Eye (tissue), 1 donor: ENCODE results near the gene SVEP1.
"Not testable (repeated sequence)": the region's sequence is repeated elsewhere in the genome, so short reads cannot be mapped to it uniquely, and the experiment has no call there.

ENCODE experiments used
- DNase-seq: peaks from one replicate; pipeline ENCODE4 v3.0.0-alpha.2; 2015

The SVEP1 gene

DNA sequence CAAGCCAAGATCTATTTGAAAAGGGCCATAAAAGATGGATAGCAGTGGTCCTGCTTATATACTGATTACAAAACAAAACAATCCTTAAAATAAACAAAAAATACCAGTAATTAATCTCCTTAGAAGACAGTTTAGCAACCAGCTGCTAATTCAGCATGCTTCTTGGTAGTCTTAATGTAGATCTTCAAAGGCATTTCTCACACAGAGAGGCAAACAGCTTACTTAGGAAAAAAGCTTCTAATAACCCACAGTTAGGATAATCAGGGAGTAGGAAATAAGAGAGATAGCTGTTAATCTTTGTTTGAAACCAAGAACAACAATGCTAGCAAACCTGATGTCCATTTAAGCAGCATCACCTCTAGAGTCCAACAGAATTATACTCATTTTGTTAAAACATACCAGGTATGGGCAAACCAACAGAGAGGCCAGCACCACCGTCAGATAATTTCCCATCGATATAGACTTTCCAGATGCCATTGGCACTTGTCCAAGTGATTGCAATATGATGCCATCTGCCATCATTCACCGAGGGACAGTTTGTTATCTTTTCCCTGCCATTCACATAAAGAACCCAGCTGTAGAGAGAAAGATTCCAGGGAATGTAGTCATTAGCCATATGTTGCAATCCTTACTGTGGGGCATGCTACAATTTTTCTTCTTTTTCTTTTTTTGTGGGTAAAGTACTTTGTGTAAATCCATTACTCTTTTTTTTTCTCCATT lies 136.2 kb downstream of the SVEP1 start:
- no peak for DNase-seq

DNA sequence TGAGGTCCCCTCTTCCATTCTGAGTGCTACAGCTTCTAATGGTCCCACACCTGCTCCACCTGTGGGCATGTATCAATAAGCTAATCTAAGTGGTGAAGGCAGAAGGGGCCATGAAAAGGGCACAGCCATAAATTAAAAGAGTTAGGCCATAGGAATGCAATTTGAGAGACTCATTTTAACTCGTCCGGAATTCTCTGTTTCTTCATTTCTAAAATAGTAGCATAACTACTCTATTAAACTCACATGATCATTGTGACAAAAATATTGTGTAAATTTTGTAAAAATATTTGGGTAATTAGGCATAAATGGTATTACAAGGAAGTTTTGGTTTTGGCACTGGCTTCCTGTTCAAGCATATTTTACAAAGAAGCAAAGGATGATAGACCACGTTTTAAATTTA lies 138.7 kb downstream of the SVEP1 start:
- no peak for DNase-seq

DNA sequence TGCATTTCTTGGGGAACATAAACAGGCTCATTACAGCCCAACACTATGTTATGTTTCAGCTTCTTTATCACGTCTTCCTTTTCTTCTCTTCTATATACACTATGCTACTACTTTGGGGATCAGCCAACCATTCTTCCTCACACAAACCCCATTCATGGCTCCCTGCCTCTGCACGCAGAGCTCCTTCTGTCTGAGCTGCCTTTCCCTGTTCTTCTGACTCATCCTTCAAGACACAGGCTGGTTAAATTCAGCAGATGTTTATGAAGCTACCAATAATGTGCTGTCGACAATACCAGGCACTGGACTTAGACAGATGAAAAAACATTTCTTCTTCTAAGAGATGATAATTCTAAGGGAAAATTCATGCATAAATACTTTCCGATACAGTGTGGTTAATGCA lies 139.4 kb downstream of the SVEP1 start:
- DNase-seq: no peak

DNA sequence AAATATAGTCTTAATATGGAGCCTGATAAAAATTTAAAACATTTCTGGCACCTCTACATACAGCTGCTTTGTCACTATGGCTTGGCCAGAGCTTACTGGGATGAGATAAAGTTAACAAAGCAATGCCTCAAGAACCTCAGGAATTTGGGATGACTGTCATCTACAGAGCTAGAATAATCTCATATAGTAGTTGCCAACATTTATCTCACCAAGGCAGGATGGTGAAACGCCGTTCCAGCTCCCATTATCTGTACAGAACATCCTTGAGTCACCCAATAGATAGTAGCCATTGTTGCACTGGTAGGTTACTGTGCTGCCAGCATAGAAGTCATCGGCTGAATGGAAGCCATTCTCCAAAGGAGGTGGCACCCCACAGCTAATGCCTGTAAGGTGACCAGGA lies 147.3 kb downstream of the SVEP1 start:
- no peak for DNase-seq

DNA sequence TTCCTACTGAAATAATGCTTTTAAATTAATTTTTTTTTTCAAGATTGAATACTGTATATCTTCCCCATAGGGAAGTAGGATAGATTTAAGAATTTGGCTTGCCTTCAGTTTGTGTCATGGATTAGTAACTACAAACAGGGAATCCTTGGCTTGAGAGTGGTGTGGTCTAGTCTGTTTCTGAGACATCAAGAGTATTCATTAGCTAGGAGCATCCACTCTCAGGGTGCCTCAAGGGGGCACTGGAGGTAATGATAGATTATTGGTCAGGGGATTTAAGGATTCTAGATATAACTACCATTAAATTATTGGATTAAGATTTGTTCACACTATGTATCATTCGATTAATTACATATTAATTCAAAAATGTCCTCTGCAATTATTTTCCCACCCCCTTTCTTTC lies 150.1 kb downstream of the SVEP1 start:
- DNase-seq: no peak

DNA sequence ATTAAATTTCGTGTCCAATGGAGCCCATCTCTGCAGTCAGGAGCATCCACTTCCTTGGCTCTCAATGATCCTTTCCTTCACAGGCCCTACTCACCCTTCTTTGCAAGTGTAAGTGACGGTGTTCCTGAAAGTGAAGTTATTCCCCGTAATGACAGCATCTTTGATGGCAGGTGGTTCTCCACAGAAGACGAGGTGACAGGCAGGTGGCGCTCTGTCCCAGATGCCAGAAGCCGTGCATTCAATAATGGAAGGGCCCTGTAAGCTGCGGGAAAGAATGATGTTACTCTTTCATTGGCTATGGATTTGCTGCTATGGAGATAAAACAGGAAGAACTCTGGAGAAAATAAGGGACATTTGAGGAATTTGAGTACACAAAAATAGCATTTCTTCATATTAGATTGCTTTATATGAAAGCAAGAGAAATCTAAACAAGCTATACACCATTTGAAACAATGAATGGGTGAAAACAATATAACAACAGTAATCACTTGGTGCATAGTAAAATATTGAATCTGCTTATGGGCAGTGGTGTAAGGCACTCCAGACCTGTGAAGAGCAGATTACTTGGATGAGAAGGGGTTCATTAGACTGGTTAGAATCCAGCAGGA lies 151.9 kb downstream of the SVEP1 start:
- DNase-seq: peak; percentile 46

DNA sequence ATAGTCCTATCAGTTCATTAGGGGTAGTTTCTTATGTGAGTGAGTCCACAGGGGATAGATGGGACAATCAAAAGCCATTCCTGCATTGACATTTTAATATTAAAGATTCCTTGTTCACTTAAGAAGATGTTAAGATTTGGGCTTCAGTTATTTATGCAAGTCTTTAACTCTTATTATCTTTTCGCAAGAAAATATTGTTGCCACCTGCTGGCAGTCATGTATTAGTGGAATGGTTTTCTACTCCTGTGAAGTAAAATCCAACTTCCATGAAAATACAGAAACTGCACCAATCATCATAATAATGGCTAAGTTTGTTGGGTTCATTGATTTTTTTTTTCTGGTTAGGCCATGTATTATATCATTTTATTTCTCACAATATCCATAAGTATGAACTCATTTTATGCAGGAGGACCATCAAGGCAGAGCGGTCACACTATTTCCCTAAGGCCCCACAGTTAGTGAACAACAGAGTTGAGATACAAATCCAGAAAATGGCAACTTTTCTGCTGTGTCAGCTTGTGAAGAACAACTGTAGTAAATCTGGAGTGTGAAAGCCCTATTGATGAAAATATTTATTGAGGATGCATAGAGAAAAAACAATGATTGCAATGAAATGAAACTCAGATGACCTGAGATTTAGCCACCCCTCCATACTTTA lies 153.4 kb downstream of the SVEP1 start:
- DNase-seq: no peak

DNA sequence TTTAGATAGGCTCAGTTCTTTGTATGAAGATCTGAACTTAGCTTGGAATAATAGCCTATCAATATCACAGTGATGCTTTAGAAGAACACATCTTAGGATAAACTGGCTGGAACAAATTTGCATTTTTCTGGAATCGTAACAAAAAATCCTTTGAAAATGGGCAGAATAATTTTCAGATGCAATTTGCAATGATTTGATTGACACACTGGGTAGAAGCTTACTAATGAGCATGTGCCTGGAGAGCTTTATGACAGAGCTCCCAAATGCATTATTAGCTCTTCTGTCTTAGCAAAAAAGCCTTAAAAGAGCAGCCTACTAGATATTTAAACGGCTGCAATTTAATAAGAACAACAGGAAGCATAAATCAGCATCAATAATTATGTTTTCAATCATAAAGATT lies 165.1 kb downstream of the SVEP1 start:
- DNase-seq: no peak

DNA sequence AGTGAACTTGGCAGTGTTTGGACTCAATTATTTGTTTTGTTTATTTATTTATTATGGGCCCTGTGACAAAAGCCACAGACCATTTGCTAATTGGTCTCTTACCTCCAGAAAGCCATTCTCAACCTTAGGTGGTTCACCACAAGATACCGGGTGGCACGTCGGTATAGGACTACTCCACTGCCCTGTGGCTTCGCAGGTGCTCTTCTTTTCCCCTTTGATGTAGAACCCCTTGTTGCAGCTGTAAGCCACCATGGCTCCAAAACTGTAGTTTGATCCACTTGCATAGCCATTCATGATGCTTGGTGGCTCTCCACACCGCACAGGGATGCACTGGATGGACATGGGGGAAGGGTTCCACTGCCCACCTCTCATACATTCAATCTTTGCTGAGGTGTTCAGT lies 168.6 kb downstream of the SVEP1 start:
- no peak for DNase-seq

DNA sequence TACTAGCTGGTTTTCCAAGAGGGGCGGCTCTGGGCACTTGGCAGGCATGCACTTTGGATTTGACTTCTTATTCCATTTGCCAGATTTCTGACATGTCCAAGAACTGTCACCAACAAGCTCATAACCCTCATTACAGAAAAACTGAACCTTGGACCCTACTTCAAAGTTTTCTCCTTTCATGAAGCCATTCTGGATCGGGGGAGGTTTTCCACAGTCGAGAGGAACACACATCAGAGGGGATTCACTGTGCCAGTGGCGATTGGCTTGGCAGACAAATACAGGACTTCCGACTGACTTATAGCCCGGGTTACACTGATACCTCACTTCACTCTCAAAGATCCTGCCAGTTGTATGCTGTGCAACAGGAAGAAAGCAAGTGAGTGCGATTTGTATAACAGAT lies 170.9 kb downstream of the SVEP1 start:
- no peak for DNase-seq

DNA sequence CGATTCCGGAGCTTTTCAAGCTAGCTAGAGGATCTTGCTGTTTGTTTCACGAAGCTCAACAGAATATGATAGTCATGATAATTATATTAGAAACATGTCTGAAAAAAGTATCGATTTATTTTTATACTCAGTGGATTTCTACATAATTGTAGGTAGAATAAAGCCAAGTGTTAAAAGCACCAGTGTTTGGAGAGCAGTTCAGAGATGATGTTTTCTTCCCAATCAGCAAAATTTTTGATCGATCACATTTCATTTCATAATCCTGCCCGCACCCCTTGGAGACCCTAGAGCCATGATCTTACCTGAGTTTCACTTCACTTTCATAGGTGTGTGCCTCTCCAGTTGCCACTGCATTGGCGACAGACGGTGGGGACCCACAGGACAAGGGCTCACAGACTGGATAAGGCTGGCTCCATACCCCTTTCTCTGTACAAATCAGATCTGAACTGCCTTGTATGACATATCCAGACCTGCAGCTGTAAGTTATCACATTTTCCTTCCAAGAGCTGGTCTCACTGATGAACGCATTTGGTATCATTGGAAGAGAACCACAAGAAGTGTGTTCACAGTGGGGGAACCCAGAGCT lies 173.6 kb downstream of the SVEP1 start:
- DNase-seq: no peak

DNA sequence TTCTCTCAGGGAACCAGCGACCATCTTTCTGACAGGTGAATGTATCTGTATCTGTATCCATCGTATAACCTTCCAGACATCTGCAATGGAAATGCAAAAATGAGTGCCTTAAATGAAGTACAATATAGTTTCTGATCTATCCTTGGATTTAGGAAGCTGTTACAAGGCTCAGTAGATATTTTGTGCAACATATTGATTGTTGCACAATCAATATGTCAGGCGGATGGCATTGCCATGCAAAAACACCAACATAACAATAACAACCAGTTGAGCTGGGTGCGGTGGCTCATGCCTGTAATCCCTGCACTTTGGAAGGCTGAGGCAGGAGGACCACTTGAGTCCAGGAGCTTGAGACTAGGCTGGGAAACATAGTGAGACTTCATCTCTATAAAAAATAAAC lies 175.1 kb downstream of the SVEP1 start:
- no peak for DNase-seq

DNA sequence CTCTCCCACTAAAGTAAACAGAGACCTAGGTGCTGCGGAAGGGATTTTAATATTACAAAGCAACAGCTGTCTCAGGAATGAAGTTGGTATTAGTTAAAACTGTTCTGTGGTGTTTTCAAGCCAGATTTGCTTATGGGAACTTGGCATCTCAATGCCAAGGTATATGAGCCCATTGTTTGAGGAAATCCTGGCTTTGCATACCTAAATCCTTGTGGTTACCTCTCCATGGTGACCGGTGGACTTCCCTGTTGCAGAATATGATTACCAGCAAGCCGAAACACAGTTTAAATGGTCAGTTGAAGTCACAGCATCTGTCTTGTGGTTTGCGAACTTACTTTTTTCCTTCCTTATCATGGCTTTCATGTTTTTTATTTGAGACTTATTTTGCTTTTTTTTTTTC lies 179.6 kb downstream of the SVEP1 start:
- no peak for DNase-seq

DNA sequence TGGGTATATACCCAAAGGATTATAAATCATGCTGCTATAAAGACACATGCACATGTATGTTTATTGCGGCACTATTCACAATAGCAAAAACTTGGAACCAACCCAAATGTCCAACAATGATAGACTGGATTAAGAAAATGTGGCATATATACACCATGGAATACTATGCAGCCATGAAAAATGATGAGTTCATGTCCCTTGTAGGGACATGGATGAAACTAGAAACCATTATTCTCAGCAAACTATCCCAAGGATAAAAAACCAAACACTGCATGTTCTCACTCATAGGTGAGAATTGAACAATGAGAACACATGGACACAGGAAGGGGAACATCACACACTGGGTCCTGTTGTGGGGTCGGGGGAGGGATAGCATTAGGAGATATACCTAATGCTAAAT lies 180.5 kb downstream of the SVEP1 start:
- DNase-seq: not testable (repeated sequence)

DNA sequence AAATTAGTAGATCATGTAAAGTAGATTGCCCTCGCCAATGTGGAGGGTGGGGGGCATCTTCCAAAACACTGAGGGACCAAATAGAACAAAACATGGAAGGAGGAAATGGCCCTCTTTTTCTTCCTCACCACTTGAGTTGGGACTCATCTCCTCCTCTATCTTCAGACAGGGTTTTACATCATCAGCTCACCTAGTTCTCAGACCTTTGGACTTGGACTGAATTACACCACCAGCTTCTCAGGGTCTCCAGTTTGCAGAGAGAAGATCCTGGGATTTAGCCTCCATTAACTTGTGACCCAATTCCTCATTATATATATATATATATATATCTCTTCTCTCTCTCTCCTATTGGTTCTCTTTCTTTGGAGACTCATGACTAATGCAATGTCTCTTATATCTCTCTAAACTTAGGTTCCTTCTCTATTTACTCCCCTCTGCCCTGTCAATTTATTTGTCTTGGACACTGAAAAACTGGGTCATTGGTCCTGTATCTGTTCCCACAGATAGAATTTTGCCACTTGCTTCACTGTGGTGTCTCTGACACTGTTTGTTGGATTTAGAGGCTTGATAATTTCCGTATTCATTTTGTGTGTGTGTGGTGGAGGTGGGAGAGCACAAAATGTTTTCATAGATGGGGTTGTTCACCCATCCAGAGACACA lies 187.6 kb downstream of the SVEP1 start:
- no peak for DNase-seq

DNA sequence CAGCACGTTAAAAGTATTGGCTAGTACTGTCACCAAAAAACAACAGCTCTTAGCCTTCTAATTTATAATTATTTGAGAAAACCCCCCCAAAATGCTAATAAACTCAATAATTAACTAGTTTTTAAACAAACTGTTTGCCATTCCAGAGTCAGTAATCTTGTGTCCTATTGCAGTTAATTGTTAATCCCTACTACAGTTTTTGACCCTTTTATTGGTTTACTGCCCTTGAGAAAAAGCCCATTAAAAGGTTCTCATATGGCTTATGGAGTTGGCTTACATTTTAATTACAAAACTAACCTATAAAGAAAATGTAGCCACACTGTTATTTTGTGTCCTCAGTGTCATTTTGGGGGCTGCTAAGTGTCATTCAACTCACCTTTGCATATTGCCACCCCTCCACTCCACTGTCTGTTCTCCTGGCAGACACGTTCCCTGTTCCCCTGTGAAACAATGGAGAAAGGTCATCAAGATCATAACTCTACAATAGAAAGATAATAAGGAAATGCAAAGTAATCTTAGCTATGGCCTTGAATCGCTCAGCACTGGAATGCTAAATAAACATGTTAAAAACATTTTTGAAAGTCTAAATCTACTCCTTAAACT lies 190.3 kb downstream of the SVEP1 start:
- DNase-seq: no peak

DNA sequence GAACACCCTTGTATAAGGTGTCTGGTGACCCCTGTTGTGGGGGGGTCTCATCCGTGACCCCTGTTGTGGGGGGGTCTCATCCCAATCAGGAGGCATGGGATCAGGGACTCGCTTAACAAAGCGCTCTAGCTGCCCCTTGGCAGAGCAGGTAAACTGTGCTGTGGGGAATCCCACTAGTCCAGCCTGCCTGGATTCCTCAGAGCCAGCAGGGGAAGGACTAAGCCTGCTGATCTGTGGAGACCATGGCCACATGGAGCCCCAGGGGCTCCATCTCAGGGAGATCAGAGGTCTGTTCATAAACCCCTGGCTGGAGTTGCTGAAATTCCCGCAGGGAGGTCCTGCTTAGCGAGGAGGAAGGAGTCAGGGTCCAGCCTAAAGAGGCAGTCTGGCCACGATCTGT lies 196.1 kb downstream of the SVEP1 start:
- no peak for DNase-seq

DNA sequence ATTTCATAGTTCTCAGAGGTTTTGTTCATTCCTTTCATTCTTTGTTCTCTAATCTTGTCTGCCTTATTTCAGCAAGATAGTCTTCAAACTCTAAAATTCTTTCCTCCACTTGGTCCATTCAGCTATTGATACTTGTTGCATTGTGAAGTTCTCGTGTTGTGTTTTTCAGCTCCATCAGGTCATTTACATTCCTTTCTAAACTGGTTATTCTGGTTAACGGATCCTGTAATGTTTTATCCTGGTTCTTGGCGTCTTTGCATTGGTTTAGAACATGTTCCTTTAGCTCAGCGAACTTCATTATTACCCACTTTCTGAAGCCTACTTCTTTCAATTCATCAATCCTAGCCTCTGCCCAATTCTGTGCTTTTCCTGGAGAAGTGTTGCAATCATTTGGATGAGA lies 196.8 kb downstream of the SVEP1 start:
- no peak for DNase-seq

DNA sequence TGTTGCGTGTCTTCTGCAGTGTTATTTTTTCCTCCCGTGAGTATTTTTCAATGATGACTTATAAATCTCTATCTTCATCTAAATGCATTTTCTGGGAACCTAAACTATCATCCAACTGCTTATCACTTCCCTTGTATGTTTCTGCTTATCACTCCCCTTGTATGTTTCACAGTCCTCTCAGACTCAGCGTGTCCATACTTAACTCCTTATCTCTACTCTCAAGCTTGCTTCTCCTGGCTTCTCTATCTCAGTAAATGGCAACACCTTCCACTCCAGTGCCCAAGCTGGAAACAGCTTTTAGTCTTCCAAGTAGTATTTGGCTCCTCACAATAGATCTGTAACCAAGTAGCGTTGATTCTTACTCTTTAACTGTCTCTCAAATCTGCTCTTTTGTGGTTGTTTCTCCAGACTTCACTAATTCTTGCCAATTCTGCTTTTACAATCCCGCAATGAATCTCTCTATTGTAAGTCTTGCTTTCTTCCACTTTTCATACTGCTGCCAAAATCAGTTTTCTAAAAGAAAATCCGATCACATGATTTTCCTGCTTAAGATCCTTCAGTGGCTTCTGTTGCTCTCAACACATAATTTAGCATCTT lies 208.0 kb downstream of the SVEP1 start:
- no peak for DNase-seq

DNA sequence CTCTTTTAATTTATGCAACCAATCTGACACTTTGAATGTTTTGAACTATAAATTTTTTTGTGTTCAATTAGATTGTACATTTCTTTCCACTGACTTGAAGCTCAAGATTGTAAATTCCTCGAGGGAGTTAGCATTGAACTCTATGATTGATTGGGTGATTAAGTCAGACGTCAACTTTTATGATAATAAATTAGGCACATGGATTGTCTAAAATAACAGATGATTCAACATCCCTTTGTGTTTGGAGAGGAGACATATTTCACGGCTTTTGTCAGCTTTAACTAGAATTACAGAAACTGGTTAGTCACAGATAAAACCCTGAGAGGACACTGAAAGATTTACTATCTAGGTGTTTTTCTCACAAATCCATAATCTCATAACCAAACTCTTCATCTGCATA lies 209.2 kb downstream of the SVEP1 start:
- DNase-seq: no peak

DNA sequence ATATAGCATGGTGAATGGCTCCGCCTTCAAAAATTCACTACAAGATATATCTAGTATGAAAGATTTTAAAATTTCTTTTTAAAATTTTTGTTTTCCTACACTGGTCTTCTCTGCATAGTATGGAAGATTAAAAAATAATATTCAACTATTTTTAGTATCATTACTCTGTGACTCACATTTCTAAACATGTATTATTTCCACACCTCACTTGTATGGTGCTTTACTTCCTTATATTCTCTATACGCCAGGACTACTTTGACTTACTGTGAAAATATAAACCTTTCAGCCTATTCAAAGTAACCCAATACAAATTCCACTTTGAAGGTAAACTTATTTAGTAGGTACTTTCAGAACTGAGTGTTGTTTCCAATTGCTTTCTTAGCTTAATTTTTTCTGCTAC lies 215.1 kb downstream of the SVEP1 start:
- DNase-seq: no peak

DNA sequence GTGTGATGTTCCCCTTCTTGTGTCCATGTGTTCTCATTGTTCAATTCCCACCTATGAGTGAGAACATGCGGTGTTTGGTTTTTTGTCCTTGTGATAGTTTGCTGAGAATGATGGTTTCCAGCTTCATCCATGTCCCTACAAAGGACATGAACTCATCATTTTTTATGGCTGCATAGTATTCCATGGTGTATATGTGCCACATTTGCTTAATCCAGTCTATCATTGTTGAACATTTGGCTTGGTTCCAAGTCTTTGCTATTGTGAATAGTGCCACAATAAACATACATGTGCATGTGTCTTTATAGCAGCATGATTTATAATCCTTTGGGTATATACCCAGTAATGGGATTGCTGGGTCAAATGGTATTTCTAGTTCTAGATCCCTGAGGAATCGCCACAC lies 220.5 kb downstream of the SVEP1 start:
- not testable (repeated sequence) for DNase-seq

DNA sequence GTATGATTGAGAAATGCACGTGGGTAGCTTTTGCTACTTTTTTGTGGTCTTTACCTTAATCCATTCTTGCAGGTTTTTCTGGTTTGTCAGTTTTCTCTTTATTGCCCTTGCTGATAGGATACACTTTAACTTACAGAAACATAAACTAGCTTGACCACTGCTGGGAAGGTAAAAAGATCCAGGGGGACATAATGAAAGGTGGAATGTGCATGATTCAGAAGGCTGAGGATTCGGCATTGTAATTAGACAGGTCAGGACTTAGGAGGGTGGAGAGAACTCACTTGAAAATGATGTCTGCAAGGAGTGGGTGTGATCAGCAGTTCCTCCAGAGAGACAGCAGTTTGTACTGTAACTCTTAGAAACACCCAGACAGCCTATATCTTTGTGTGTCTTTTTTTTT lies 222.0 kb downstream of the SVEP1 start:
- no peak for DNase-seq
